PFSK-1 (cell line): Measurements from ENCODE around the gene NPL.

Source experiments
- FOXP2 ChIP-seq: optimal IDR thresholded peaks from 2 replicates; pipeline ENCODE3; 2011; ENCODE audit warnings: borderline replicate concordance, control low read depth, inconsistent platforms; ENCODE audit not compliant: insufficient read depth; ENCODE audit errors: extremely low read length, extremely low read depth
- POLR2AphosphoS5 ChIP-seq: IDR thresholded peaks from 2 replicates; pipeline ENCODE4 v1.6.1; 2012; ENCODE audit warnings: low read depth, mild to moderate bottlenecking, control low read depth, low read length, moderate library complexity
- SIN3A ChIP-seq: IDR thresholded peaks from 2 replicates; pipeline ENCODE4 v1.6.1; 2012; ENCODE audit warnings: mild to moderate bottlenecking, low read length, moderate library complexity, borderline replicate concordance; ENCODE audit not compliant: insufficient read depth
- TAF1 ChIP-seq: IDR thresholded peaks from 2 replicates; pipeline ENCODE4 v1.6.1; 2012; ENCODE audit warnings: low read length, control low read depth, borderline replicate concordance; ENCODE audit not compliant: insufficient read depth
- TF ChIP-seq, protein P1 (sequence below), 2 experiments: IDR thresholded peaks; 2 replicates each; pipeline versions ENCODE4 v1.6.1 to v1.8.0; 2011 to 2012; ENCODE audit warnings: low read depth in 2 of 2, low read length in 2 of 2, control low read depth in 1 of 2, inconsistent platforms in 1 of 2, mild to moderate bottlenecking in 1 of 2, moderate library complexity in 1 of 2; ENCODE audit not compliant: insufficient read depth in 1 of 2

DNA sequence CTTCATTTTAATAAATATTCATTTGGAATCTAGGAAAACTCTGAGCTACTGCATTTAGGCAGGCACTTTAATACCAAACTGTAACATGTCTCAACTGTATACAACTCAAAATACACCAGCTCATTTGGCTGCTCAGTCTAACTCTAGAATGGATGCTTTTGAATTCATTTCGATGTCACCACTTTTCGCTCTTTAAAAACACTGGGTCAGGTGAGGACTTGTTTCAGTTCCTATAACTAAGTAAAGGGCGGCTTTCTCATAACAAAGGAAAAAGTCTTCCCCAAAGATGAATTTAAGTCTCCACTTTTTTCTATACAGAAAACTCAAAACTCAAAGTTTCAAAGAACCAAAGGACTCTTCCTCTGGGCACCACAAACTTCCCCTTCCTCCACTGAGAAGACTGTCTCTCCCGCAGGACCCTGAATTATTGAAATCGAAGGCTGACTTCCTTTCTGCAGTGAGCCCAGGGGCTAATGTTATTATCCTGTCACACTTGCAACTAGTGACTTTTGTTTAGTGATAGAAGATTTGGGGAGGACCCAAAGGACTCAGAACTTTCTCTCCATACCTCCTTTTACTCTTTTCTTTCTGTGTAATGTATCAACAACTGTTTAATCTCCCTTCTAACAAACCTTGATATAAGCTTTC, 39.8 kb downstream of the NPL start:
- TF ChIP-seq SIN3A: no peak
- TF ChIP-seq, protein P1, sequence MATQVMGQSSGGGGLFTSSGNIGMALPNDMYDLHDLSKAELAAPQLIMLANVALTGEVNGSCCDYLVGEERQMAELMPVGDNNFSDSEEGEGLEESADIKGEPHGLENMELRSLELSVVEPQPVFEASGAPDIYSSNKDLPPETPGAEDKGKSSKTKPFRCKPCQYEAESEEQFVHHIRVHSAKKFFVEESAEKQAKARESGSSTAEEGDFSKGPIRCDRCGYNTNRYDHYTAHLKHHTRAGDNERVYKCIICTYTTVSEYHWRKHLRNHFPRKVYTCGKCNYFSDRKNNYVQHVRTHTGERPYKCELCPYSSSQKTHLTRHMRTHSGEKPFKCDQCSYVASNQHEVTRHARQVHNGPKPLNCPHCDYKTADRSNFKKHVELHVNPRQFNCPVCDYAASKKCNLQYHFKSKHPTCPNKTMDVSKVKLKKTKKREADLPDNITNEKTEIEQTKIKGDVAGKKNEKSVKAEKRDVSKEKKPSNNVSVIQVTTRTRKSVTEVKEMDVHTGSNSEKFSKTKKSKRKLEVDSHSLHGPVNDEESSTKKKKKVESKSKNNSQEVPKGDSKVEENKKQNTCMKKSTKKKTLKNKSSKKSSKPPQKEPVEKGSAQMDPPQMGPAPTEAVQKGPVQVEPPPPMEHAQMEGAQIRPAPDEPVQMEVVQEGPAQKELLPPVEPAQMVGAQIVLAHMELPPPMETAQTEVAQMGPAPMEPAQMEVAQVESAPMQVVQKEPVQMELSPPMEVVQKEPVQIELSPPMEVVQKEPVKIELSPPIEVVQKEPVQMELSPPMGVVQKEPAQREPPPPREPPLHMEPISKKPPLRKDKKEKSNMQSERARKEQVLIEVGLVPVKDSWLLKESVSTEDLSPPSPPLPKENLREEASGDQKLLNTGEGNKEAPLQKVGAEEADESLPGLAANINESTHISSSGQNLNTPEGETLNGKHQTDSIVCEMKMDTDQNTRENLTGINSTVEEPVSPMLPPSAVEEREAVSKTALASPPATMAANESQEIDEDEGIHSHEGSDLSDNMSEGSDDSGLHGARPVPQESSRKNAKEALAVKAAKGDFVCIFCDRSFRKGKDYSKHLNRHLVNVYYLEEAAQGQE (IDR thresholded peaks at IDR 0.05; ENCODE audit: insufficient read depth in 1 of 2, low read depth in 2 of 2, low read length in 2 of 2): no peak
- no peak for TF ChIP-seq POLR2AphosphoS5
- no peak for TF ChIP-seq FOXP2
- no peak for TF ChIP-seq TAF1
